Measurements from ENCODE around the gene MBD1.

DNA sequence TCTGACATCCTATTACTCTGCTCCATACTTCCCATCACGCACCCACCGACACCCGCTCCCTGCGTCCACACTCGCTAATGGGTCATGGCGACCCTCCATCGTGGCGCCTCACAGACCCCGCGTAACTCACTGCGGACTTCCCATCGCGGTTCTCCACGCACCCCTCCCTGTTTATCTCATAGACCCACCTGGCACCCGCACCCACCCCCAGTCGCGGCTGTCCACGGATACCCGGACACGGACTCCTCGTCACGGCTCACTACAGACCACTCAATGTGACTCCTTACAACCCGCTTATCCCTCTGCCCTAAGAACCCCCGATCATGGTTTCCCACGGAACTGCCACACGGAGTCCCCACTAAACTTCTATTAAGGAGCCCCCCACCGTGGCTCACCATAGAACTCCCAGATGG lies 5.7 kb upstream of the MBD1 start:
- TF ChIP-seq, protein P1, sequence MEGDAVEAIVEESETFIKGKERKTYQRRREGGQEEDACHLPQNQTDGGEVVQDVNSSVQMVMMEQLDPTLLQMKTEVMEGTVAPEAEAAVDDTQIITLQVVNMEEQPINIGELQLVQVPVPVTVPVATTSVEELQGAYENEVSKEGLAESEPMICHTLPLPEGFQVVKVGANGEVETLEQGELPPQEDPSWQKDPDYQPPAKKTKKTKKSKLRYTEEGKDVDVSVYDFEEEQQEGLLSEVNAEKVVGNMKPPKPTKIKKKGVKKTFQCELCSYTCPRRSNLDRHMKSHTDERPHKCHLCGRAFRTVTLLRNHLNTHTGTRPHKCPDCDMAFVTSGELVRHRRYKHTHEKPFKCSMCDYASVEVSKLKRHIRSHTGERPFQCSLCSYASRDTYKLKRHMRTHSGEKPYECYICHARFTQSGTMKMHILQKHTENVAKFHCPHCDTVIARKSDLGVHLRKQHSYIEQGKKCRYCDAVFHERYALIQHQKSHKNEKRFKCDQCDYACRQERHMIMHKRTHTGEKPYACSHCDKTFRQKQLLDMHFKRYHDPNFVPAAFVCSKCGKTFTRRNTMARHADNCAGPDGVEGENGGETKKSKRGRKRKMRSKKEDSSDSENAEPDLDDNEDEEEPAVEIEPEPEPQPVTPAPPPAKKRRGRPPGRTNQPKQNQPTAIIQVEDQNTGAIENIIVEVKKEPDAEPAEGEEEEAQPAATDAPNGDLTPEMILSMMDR (IDR thresholded peaks at IDR 0.05; ENCODE audit: poor library complexity), result no peak
- no peak for TF ChIP-seq EZH2 (IDR thresholded peaks at IDR 0.05; ENCODE audit: borderline replicate concordance)
- no peak for TF ChIP-seq EZH2phosphoT487 (IDR thresholded peaks at IDR 0.05; ENCODE audit: low read depth, severe bottlenecking, unreplicated experiment)
